Putamen (tissue), 1 donor: ENCODE results near the gene CHMP2A.
"Not testable (repeated sequence)": the region's sequence is repeated elsewhere in the genome, so short reads cannot be mapped to it uniquely, and the experiment has no call there.

Experiments
- DNase-seq: peaks from one replicate; pipeline ENCODE4 v3.0.0-alpha.2; 2016; ENCODE audit warnings: low spot score

Gene CHMP2A

DNA sequence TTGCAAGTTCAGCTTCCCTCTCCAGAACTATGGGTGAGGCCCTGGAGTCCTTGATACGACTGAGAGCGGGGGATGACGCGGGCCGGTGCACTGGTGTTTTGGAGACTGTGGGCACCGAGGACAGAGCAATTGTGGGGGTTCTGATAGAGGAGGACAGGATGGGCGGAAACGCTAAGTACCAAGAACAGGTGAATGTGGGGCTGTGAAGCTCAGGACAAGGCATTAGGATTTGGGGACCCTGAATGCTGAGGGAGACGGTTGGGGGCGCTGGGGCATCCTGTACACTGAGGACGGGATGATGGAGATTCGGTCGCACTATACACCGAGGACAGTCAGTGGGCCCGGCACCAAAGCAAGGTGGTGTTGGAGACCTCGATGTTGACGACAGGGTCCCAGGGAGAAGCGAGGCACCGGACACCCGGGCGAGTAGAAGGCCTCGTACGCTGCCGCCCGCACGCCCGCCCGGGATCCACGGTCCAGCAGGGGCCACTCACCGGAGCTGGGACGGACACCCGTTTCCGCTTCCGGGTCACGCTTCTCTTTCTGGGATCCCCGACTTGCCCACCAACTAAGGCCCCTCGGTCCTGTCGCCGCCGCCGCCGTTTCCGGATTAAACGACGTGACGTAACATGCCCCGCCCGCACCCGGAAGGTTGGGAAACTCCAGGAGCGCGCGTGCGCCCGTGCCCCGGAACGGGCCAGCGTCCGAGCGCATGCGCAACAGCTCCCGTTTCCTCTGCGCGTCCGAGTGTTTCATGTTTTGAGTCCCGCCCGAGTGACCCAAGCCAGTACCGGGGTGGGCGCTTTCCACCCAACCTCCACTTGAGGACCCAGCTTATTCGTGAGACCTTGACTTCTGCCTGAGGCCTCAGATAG lies at the start of gene CHMP2A:
CHMP2A (minus strand) TSS at position 612 of the 875 bp plus-strand sequence. CDS start 893 bp downstream, outside the sequence.
- DNase-seq: peak; percentile 96

DNA sequence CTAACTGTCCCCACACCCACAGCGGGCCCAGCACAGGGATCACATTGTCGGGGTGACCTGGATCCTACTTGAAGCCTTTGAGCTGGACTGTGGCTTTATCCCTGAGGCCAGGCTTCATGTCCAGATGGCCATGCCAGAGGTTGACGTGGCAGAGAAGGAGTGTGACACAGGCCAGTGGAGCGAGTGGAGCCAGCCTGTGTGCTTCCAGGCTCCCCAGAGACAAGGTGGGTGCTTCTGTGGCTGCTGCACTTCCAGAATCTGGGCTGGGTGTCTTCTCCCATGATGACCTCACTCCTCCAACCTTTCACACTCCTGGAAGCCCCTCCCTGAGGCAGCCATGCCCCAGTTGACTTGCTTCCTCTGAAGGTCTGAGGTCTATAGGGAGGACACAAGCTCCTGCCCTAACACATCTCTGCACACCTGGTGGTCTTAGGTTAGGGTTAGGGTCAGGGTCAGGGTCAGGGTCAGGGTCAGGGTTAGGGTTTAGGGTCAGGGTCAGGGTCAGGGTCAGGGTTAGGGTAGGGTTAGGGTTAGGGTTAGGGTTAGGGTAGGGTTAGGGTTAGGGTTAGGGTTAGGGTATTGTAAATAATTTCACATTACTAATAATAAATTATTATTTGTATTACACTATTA lies 31.3 kb upstream of the CHMP2A start:
- DNase-seq: no peak

DNA sequence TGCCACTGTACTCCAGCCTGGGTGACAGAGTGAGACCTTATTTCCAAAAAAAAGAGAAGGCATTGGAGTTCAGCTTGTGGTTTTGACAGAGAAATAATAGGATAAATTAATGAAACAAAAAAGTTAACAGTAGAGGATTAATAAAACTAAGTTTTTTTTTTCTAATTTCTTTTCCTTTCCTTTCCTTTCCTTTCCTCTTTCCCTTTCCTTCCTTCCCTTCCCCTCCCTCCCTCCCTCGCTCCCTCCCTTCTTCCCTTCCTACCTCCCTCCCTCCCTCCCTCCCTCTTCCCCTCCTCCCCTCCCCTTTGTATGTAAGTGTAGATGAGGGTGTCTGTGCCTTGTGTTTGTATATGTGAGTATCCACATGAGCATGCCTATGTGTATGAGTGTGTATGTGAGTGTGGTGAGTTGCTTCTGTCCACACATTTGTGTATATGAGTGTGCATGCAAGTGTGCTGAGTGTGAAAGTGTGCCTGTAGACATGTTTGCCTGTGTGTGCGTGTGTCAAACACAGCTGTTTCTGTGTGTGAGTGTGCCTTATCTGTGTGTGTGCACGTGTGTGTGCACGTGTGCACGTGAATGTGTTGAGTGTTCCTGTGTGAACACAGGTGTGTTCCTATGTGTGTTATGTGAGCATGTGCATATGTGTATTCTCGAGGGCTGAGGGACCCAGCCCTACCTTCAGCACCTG lies 30.7 kb upstream of the CHMP2A start:
- DNase-seq: no peak

DNA sequence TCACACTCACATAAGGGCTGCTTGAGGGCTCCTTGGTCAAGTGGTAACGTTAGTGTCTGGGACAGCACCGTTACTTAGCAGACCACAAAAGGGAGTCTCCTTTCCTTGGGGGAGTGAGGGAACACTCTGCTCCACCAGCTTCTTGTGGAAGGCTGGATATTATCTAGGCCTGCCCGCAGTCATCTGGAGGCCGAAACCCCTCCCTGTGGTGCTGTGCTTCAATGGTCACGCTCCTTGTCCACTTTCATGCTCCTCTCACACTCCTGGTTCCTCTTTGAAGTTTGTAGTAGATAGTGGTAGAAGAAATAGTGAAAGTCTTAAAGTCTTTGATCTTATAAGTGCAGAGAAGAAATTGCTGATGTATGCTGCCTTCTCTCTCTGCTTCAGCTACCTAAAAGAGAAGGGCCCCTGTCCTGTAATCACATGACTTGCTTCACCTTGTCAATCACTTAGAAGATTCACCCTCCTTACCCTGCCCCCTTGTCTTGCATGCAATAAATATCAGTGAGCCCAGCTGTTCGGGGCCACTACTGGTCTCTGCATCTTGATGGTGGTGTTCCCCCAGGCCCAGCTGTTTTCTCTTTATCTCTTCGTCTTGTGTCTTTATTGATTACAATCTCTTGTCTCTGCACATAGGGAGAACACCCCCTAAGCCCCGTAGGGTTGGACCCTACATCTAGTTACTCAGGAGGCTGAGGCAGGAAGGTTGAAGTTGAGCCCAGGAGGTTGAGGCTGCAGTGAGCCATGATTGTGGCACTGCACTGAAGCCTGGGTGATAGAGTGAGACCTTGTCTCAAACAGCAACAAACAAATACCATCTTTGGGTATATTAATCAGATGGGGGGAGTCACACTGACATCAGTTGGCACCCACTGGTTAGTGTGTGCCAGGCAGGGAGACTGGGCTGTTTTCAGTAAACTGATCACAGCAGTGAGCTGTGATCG lies 29.9 kb upstream of the CHMP2A start:
- DNase-seq: no peak

DNA sequence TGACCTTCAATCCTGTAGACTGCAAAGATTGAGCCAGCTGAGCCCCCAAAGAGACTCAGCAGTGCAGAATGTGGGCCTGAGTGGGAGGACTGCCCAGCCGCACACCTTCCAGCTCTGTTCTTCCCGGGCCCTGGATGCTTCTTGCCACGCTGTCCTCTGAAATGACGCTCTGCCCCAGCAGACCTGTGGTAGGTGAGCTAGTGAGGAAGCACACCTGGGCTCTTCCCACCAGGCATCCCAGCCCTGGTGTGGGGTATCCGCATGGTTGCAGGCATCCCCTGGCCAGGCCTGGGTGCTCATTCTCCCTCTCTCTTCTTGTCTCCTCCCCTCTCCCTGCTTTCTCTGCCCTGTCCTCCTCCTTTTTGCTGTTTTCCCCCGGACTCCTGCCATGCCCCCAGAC lies 28.1 kb upstream of the CHMP2A start:
- DNase-seq: no peak

DNA sequence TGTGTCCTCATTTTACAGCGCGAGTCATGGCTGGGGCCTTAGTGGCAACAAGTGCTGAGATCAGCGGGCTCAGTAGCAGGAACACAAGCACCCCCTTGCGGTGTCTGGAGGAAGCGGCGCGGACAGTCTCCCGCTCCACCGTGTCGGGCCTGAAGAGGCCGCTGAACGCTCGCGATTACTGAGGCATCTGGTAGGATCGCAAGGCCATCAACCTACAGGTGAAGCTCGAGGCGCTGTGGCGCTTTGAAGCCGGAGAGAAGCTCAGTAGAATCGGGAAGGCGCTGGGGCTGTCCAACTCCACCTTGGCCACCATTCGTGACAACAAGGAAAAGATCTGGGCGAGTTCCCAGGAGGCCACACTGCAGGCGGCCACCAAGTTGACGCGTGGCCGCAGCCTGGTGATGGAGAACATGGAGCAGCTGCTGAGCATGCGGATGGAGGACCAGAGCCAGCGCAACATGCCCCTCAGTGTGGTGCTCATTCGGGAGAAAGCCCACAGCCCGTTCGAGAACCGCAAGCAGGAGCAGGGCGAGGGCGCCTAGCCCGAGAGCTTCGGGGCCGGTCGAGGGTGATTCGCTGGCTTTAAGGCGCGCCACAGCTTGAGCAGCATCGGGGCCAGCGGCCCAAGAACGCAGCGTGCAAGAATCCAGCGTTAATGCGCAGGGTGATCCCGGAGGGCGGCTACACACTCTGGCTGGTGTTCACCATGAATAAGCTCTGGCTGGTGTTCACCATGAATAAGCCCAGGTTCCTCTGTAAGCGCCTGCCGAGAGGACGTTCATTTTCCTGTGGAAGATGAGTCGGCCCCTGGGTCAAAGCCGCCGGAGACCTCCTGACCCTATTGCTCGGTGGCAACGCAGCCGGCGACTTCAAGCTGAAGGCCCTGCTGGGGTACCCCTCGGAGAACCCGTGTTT lies 26.6 kb upstream of the CHMP2A start:
- DNase-seq: peak; percentile 63

DNA sequence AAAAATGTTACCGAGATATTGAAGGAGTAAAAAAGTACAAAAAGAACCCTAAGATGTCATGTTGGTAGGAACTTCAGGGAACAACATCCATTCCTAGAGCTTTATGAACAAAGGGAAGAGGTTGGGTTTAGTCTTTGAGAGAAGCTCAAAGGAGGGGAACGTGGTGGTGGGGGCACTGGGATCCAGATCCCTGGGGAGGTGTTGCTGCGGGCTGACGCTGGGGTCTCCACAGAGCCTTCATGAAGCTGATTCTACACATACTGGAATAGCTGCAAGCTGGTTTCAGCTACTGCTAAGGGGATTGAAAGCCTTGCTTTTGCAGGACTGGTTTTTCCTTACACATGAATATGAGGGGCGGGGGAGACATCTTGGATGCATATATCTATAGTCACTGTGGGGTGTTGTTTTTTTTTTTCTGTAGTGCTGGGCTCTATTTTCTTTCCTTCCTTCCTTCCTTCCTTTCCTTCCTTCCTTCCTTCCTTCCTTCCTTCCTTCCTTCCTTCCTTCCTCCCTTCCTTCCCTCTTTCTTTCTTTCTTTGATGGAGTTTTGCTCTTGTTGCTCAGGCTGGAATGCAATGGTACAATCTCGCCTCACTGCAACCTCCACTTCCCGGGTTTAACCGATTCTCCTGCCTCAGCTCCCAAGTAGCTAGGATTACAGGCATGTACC lies 24.7 kb upstream of the CHMP2A start:
- no peak for DNase-seq

DNA sequence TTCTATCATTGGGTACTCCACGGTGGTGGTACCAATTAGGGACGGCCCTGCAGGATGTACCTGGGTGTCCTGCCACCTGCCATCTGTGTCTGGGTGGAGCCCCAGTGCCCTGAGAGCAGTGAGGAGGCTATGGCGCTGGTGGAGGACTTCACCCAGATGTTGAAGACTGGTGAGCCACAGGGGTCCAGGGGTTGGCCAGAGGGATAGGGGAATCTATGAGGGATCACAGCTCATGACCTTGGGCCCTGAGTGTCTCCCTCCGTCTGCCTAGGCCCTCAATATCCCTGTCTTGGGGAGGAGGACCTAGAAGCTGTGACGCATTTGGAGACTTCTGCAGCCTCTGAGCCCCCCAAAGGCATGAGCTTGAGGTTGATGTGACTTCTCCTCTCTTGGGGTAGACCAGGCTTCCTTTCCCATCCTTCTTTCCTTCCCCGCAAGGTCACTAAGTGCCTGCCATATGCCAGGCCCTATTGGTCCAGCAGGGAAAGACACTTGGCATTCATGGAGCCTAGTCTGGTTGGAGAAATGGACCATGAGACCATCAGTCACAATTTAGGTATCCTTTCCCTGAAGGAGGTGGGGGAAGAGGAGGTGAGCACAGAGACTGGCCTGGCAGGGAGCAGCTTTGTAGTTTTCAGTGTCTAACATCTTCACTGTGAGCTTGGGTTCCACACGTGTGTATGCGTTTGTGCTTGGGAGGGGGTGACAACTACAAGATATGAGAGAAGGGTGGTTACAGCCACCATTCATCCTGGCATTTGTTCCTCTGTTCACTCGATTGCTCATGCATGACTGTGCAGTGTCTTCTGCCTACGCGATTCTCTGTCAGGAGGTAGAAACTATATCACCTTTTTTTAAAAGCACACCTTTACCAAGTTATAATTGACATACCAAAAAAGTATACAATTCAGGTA lies 23.4 kb upstream of the CHMP2A start:
- no peak for DNase-seq

DNA sequence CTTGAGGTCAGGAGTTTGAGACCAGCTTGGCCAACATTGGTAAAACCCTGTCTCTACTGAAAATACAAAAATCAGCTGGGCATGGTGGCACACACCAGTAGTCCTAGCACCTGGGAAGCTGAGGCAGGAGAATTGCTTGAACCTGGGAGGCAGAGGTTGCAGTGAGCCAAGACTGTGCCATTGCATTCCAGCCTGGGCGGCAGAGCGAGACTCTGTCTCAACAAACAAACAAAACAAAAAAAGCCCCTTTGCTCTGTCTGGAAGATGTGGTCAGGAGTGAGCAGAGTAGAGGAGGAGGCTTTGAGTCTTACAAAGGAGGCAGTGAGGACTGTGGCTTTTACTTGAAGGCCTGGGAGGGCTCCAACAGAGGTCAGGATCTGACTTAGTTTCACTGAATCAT lies 22.7 kb upstream of the CHMP2A start:
- DNase-seq: not testable (repeated sequence)

DNA sequence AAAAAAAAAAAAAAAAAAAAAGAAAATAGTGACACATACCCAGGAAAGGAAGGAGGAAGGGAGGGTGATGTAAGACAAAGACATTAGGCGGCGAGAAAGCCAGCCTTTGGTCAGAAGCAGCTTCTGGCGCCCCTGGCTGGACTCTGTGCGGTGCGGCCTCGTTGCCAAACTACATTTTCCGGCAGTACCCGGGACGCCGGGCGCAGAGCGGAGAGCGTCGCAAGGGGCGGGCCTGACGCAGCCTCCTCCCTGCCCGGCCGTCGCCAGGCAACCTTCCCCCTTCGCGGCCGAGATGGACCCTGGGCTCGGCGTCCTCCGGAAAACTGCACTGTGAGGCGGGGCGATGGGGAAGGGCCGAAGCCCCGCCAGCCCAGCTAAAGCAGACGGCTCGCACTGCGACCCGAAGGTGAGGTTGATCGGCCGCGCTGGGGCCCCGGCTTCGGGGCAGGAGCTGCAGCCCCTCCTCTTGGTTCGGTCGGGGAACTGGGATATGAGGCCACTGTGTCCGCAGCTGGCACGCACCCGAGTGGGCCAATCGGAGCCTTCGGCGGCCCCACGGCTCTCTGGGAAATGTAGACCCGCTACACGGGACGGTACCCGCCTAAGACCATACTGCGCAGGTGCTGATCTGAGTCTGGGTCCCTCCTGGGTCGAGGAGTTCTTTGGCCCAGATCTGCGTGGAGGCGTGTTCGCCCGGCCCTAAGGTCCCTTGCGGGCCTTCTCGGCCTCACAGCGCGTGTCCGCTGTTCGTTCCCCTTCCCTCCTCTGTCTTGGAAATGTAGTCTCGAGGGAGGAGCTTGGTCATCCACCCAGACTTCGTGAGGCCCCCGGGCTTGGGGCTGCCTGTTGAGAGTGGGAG lies 20.5 kb upstream of the CHMP2A start:
- DNase-seq: peak; percentile 91

DNA sequence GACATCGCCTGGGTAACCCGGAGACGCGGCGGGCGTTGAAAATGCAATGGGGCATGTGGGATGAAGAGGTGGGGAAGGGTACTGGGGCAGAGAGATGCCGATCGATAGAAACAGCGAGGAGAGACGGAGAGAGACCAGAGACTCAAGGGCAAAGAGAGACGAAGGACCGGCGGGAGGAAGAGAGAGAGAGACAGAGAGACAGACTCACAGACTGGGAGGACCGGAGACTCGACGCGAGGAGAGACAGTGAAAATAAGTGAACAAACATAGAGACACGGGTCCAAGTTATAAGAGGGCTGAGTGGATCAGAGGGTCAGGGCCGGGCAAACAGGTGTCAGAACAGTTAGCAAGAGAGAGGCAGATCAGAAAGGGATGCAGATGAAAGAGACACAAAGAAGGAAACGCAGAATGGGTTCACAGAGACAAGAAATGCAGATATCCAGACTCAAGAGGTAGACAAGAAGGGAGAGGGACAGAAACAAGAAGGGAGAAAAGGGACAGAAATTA lies 18.8 kb upstream of the CHMP2A start:
- DNase-seq: no peak

DNA sequence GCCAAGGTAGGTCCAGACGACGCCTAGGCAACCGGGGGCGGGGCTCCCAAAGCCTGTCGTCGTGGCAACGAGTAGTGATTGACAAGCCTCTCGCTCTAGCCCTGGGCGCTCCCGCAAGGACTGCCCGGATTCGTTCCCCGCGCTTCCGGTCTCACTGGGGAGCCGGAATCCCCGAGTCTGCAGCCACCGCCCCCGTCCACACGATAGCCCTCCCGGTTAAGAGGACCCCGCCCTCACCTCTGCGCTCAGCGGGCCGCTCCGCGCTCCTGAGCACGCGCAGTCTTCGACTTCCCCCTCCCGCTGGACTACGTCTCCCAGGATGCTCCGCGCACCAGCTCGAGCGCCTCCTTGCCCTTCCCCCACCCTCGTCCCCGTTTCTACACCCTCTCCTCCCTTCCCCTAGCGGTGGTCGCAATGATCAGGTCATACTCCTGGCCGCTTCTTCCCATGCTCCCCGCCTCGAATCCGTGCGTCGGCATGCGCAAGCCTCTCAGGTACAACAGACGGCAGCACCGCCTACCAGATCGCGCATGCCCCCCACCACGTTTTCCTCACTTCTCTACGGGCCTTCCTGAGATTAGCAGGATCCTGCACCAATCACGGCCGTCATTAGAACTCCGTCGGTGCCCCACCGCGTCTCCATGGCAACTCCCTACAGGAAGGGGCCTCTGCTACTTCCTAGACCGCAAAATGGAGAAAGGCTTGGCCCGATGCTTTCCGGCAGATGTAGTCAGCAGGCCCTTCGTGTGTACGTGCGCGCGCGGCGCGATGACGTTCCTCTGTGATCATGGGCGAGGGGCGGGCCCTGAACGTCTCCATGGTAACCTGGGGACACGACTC lies 18.1 kb upstream of the CHMP2A start, which contains the start of gene MZF1:
MZF1 (minus strand) TSS at position 518 of the 840 bp plus-strand sequence. CDS start 1,946 bp downstream, outside the sequence.
- peak; percentile 100 for DNase-seq

DNA sequence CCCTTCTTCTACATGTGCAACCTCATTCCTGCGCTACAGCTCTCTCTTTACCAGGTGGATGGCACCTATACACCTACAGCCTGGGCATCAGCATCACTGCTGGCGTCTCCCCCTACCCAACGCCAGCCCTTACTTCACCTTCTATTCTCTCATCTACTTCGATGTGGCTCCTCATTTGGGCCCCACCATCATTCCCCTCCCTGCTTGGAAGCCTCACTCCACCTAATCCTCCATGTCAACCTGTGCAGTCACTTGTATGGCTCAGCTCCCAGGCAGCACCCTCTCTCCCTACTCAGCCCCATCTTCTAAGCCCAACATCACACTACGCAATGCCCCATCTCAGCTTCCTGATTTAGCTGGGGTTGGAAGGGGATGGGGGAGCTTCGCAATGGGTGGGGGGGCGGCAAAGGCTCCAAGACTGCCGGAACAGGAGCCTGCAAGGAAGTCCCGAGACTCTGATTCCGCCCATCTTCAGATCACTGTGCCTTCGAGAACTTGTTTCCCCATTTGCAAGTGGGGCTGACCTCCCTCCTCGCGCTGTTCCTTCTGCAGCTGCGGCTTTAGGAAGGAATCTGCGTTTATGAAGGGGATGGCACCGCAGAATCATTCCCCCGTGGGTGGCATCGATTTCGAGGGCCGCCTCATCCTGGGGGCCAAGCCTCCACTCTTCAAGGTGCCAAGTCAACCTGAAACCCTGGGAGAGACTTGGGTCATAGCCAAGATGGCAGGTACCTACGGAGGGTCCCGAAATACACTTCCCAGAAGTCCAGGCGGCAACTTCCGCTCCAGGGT lies 17.3 kb upstream of the CHMP2A start:
- no peak for DNase-seq

DNA sequence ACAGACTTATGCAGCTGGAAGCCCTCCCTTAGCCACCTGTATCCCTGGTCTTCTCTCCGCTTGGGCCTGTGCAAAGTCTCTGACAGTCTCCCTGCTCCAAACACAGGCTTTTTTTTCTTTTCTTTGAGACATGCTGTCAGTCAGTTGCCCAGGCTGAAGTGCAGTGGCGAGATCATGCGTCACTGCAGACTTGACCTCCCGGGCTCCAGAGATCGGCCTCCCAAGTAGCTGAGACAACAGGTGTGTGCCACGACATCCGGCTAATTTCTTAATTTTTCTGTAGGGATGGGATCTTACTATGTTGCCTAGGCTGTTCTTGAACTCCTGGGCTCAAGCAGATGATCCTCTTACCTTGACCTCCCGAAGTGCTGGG lies 16.7 kb upstream of the CHMP2A start:
- DNase-seq: no peak

DNA sequence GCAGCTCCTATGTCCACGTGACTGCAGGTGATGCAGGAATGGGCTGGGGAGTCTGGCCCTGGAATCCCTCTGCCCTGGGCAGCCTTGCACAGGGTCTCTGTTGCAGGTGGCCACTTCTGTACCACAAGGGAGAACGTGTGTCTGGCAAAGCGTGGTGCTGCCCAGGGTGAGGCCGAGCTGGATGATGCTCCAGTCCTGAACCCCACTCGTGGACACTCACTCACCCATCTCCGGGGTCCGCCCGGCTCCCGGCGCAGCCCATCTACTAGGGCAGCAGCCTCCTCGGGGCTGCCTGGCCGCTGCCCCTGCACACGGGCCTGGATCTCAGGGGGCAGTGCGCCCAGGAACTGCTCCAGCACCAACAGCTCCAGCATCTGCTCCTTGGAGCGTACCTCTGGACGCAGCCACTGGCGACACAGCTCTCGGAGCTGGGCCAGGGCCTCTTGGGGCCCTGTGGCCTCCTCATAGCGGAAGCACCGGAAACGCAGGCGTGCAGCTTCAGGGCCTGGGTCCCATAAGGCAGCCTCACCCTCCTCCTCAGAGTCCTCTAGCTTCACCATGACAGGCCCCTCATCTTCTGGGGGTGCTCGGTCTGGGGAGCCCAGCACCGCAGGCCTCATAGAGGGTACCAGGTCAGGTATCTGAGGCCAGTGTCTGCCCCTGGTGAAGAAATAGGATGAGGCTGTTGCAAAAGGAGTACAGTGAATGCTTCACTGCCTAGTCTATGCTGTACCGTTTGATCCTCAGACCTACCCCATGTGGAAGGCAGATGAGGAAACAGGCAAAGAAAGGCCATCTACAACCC lies 16.1 kb upstream of the CHMP2A start:
- no peak for DNase-seq
